SK-N-MC (cell line): ENCODE results near the gene PDE4D.

Experiments
- EZH2 ChIP-seq: fragments of 200-600 bp; sonication (generic); IDR thresholded peaks from one replicate; pipeline ENCODE4 v1.6.1; 2017; ENCODE audit warnings: antibody characterized with exemption
- POLR2AphosphoS5 ChIP-seq: IDR thresholded peaks from 2 replicates; pipeline ENCODE4 v1.6.1; 2012; ENCODE audit warnings: mild to moderate bottlenecking, low read depth, low read length, borderline replicate concordance

GRCh38 chr5:59617186-59617771 is 276.2 kb downstream of the PDE4D start:
- no peak for TF ChIP-seq POLR2AphosphoS5
- TF ChIP-seq EZH2: no peak
